Head of caudate nucleus (tissue), 42 donors: Measurements from ENCODE around the gene SPAG16.
"Not testable (repeated sequence)": the region's sequence is repeated elsewhere in the genome, so short reads cannot be mapped to it uniquely, and the experiment has no call there.

Source experiments
- DNase-seq, 42 donors: peaks; one replicate each; pipeline versions ENCODE4 v3.0.0 to v3.0.0-alpha.2; 2020 to 2021; ENCODE audit warnings: mixed read lengths in 7 of 42
- intact Hi-C: fragments of 100-400 bp; cut with DNase I; formaldehyde crosslinking; loops from one replicate; pipeline ENCODE4 v1.15.0; 2022

Gene SPAG16

GRCh38 chr2:213644926-213645325 is 360.7 kb downstream of the SPAG16 start:
- DNase-seq = no peak
- intact Hi-C loops = no loop called here

DNA sequence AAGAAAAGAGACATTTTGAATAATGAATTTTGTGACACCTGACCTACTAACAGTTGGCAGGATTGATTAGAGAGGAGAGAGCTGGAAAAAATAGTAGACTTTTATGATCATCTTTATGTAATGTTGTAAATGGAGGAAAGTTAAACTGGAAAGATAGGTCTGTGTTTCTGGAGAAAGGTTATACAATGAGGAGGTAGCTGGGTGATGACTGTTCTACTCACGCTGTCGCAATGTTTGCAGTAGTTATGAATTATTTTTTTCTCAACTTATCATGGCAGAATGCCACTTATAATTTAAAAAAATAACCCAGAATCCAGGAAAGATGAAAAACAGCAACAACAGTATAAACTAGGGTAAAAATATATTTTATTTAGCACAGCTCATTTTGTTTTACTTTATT is 364.9 kb downstream of the SPAG16 start:
- DNase-seq = no peak
- intact Hi-C loops = no loop called here

DNA sequence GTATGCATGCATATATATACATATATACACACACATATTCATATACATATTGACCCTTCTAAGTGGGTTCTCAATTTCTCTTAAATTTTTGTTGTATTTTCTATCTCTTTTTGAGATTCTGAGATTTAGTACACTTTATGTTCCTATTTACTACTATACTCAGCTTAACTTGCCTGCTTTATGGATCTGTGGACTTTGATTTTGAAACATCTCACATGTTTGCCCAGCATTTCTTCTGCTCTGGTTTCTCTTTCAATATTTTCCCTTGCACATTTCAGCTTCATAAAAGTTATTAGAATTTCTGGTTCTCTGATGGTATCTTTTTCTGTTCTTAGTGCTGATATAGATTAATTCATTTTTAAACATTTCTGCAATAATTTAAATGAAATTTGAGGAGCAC is 380.6 kb downstream of the SPAG16 start:
- no peak for DNase-seq
- intact Hi-C loops = no loop called here

- DNase-seq = no peak
- intact Hi-C loops = no loop called here
Measured at GRCh38 chr2:213669657-213670056, 385.4 kb downstream of the SPAG16 start.

- intact Hi-C loops = no loop called here
- no peak for DNase-seq
Measured at GRCh38 chr2:213678437-213679218, 394.4 kb downstream of the SPAG16 start.

GRCh38 chr2:213679894-213680293 is 395.6 kb downstream of the SPAG16 start:
- intact Hi-C loops = no loop called here
- no peak for DNase-seq

DNA sequence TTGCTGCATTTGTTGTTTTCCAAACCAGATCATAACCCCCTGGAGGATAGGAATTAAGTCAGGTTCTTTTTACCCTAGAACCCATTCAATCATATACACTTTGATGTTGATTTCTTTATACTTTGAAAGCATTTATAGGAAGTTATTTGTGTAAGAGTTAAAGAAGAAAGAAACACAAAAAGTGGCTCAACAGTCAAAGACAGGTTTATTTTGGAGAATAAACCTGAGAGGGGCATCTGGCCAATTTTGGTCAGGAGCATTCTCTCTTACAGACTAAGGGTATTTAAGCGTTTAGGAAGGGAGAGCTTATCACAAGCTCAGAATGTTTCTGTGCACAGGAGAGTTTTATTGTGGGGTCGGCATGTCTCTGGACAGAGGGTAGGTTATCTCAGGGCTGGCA is 398.0 kb downstream of the SPAG16 start:
- DNase-seq = no peak
- intact Hi-C loops = no loop called here

DNA sequence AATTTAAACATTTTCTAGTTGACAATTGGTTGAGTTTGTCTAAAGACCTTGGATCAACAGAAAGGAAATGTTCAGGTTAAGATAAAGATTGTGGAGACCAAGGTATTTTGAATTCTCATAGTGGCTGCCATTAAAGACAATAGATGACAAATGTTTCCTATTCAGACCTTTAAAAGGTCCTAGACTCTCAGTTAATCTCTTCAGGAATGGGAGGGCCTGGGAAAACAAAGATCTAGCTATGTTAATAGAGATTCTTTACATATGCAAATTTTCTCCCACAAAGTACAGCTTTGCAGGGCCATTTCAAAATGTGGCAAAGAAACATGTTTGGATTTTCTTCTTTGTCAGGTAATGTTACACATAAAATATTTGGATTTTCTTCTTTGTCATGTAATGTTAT is 403.9 kb downstream of the SPAG16 start:
- intact Hi-C loops = no loop called here
- DNase-seq = no peak

- intact Hi-C loops, DNase-seq: not testable (repeated sequence)
Measured at GRCh38 chr2:213688825-213689224, 404.6 kb downstream of the SPAG16 start.

GRCh38 chr2:213689585-213689984 is 405.3 kb downstream of the SPAG16 start:
- DNase-seq = no peak
- intact Hi-C loops = no loop called here

DNA sequence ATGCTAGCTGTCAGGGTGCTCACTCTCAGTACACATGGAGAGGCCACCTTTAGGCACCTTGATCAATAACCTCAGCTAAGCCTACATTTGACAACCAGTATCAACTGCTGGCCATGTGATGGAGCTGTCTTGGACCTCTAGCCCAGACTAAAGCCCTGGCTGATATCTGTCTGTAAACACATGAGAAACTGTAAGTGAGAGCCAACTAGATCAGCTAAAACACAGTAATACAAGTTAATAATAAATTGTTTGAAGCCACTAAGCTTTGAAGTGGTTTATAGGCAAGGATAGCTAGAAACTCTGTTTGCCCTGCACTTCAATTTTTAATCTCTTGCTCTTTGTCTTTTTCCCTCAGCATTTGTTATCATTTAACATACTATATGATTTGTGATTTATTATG is 407.1 kb downstream of the SPAG16 start:
- DNase-seq = no peak
- intact Hi-C loops = no loop called here

DNA sequence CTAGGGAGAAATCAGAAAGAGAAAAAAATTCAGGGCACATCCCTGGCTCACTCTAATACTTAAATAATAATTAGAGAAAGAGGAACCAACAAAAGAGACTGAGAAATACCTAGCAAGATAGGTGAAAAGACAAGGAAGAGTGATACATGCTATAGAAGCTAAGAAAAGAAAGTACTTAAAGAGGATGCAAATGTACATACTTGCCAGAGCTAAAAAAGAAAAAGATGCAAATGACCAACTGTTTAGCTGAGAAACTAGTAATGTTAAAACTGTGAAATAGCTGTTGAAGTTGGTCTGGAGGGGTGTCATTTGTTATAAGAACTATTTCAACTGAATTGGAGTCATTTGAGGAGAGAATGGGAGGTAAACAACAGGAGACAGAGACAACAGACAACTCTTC is 412.2 kb downstream of the SPAG16 start:
- no peak for DNase-seq
- intact Hi-C loops = no loop called here

GRCh38 chr2:213701365-213701764 is 417.1 kb downstream of the SPAG16 start:
- intact Hi-C loops, DNase-seq: not testable (repeated sequence)

DNA sequence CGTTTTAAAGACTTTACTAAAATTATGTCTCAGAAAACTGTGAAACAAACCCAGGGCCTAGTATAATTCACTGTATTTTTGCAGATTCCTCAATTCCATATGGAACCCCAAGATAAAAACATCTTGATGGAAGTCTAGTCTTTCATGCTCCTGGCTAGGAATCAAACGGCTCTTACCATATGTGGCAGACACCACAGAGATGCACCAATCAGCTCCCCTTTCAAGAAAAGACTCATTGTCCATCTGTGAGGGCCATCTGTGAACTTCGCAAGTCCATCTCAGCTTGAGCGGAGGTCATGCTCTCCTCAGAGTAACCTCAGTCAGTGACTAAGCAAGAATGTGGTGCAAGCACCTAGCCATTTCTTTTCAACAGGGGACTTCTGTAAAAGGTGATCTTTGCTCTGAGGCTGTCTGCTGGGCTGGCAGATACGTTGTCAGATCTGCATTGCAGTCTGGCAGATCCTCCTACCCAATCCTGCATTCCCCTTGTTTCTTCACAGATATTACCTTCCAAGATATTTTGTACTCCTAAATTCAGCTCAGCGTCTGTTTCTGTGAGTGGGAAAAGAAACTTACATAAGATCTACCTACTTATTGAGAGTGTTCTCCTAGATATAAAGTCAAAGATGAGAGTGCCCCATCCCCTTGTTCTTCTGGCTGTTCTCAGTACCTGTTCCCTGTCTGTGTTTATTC is 419.3 kb downstream of the SPAG16 start:
- intact Hi-C loops = no loop called here

GRCh38 chr2:213710164-213710563 is 425.9 kb downstream of the SPAG16 start:
- intact Hi-C loops = no loop called here
- DNase-seq = no peak

More for the DNA sequence above, 419.3 kb downstream of the SPAG16 start:
- peak in 25 of 42 donors; percentile 3 to 73 (median 32) for DNase-seq

DNA sequence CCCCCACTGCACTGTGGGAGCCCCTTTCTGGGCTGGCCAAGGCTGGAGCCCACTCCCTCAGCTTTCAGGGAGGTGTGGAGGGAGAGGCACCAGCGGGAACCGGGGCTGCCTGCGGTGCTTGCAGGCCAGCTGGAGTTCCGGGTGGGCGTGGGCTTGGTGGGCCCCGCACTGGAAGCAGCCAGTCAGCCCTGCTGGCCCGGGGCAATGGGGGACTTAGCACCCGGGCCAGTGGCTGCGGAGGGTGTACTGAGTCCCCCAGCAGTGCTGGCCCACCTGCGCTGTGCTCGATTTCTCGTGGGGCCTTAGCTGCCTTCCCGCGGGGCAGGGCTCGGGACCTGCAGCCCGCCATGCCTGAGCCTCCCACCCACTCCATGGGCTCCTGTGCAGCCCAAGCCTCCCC is 434.1 kb downstream of the SPAG16 start:
- DNase-seq, intact Hi-C loops: not testable (repeated sequence)

DNA sequence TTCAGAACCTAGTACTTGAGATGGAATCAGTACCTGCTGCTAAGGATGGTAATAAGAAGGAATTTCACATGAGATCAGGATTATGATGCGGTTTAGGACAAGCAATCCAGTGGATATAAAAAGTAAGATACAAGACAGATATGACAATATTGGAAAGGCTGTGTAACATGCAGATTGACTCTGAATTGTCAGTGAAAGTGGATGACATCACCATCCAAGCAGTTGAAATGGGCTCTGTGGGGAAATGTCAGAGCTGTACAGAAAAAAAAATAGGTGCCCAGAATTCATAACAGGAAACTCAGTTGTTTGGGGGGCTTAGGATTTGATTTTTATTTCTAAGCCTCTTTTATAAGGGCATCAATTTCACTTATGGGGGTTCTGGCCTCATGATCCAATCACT is 438.3 kb downstream of the SPAG16 start:
- intact Hi-C loops = no loop called here
- DNase-seq = no peak

DNA sequence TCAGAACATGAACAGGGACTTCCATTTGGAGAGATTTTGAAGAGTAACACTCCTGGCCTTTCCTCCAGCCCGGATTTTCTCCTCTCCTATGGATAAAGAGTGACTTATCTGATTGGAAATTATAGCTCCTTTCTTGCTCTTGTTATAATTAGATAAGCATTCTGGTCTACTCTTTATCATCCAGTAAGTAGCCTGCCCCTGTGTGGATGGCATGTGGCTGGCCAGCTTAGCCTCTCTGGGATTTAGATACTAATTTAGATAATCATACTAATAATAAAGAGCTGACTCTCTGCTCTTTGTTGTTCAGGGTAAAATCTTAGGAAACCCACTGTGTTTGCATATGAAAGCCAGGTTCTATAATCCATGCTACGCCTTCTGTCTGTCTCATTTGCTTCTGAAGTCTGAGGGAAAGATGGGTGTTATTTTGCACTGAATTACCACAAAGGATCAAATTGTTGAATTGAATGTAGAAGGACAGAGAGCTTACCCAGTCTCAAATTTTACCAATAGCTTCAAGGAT is 438.8 kb downstream of the SPAG16 start:
- intact Hi-C loops = no loop called here
- no peak for DNase-seq

DNA sequence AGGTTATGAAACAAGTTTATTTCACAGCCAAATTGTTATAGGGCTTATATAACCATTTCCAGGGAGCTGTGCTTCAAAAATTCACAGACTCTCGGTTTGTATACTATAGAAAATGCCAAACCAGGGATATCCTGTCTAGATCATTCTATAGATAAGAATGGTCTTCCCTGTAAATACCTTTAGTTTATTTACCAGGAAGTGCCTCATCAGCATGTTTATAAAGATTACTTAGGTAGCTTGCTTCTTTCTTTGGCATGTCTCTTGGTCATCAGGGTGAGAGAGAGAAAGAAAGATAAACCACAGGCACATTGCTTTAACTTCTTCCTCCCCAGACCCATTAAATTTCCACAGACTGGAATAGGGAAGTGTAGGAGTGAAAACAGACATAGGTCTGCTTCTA is 439.4 kb downstream of the SPAG16 start:
- no peak for DNase-seq
- intact Hi-C loops = no loop called here

DNA sequence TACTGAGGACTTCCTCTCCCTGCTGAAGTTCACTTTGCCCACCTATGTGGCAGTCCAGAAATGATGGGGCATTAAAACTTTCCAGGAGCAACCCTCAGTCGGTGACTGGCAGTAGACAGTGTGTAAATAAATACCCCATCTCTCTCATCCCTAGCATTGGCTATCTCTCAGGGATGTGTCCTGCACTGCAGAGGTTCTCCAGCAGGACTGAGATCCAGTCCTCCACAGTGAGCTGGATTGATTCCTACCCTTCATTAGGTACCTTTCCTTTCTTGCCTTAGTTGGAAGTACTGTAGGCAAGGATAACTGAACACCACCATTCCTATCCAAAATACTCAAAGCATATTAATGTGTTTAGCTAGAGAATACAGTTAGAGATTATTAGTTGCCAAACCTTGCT is 441.8 kb downstream of the SPAG16 start:
- intact Hi-C loops = no loop called here
- no peak for DNase-seq

DNA sequence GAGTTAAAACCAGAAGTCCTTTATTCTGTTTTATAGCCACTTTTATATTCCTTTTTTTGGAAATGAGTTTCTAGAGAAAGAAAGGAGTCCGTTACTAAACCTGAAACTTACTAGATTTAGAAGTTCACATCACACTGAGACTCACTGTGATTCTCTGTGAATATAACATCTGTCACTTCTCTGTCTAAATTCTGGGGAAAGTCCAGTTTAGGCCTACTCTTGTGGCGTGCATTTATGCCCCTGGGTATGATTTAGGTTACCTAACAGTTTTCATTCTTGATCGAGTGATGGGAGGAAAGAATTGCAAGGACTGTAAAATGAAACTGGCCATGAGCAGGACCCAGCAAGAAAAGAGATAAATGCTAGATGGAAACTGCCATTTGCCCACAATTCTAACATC is 449.6 kb downstream of the SPAG16 start:
- intact Hi-C loops = no loop called here

More for the DNA sequence above, 449.6 kb downstream of the SPAG16 start:
- DNase-seq = no peak
